CD8-positive, alpha-beta memory T cell (primary cell): Measurements from ENCODE around the gene FBXL13. TPM values are rescaled to one million over a fixed set of nuclear protein-coding genes. Genes with fewer than 3 reads are reported as not detected.

Experiments used
- CTCF ChIA-PET: fragments of 350-600 bp; sonication (Branson Sonifier 250); formaldehyde crosslinking; loops from one replicate; lab custom pipeline; 2021; ENCODE audit warnings: antibody characterized with exemption; lab: Charles Lee
- POLR2A ChIA-PET: fragments of 350-600 bp; sonication (Branson Sonifier 250); formaldehyde crosslinking; loops from one replicate; lab custom pipeline; 2021; ENCODE audit warnings: antibody characterized with exemption; lab: Charles Lee
- DNase-seq, 5 donors: peaks; one replicate each; pipeline versions ENCODE4 v3.0.0 to v3.0.0-alpha.2; 2020 to 2022; ENCODE audit warnings: mixed read lengths in 1 of 5
- H3K27ac ChIP-seq: one replicate; pipeline ENCODE4 v1.7.0; 2013; ENCODE audit warnings: low read depth, mild to moderate bottlenecking, low read length, moderate library complexity
- H3K27me3 ChIP-seq: 2 replicates; pipeline ENCODE4 v1.7.0; 2013; ENCODE audit warnings: low read length, mild to moderate bottlenecking; ENCODE audit not compliant: insufficient read depth, poor library complexity, severe bottlenecking
- H3K36me3 ChIP-seq: 2 replicates; pipeline ENCODE4 v1.7.0; 2013; ENCODE audit warnings: mild to moderate bottlenecking, low read length, moderate library complexity; ENCODE audit not compliant: insufficient read depth
- H3K4me1 ChIP-seq: 2 replicates; pipeline ENCODE4 v1.7.0; 2013; ENCODE audit warnings: mild to moderate bottlenecking, low read length, moderate library complexity; ENCODE audit not compliant: insufficient read depth
- H3K4me3 ChIP-seq: 2 replicates; pipeline ENCODE4 v1.7.0; 2013; ENCODE audit warnings: mild to moderate bottlenecking, low read length
- H3K9me3 ChIP-seq: 2 replicates; pipeline ENCODE4 v1.7.0; 2013; ENCODE audit warnings: mild to moderate bottlenecking, low read length
- H3K27ac Mint-ChIP-seq, 8 donors: one replicate each; pipeline ENCODE4 v1.8.0; 2020 to 2021; ENCODE audit warnings: mixed read lengths in 8 of 8, mild to moderate bottlenecking in 6 of 8, inconsistent platforms in 3 of 8, moderate library complexity in 3 of 8
- H3K27me3 Mint-ChIP-seq, 2 donors: one replicate each; pipeline ENCODE4 v1.8.0; 2020 to 2021; ENCODE audit warnings: mixed read lengths in 2 of 2, mild to moderate bottlenecking in 1 of 2, moderate library complexity in 1 of 2
- H3K36me3 Mint-ChIP-seq, 3 donors: one replicate each; pipeline ENCODE4 v1.8.0; 2020 to 2021; ENCODE audit warnings: mixed read lengths in 3 of 3, inconsistent platforms in 1 of 3, mild to moderate bottlenecking in 1 of 3
- H3K4me1 Mint-ChIP-seq, 3 donors: one replicate each; pipeline ENCODE4 v1.8.0; 2020 to 2021; ENCODE audit warnings: mixed read lengths in 3 of 3, inconsistent platforms in 1 of 3, mild to moderate bottlenecking in 1 of 3
- H3K4me3 Mint-ChIP-seq, 7 donors: one replicate each; pipeline ENCODE4 v1.8.0; 2020 to 2021; ENCODE audit warnings: mixed read lengths in 7 of 7, mild to moderate bottlenecking in 6 of 7, moderate library complexity in 4 of 7, inconsistent platforms in 2 of 7
- H3K9me3 Mint-ChIP-seq, 5 donors: one replicate each; pipeline ENCODE4 v1.8.0; 2020 to 2022; ENCODE audit warnings: mixed read lengths in 5 of 5, mild to moderate bottlenecking in 3 of 5, moderate library complexity in 2 of 5, inconsistent platforms in 1 of 5
- polyA plus RNA-seq: library from polyadenylated mRNA; unstranded; fragments of 300-500 nt; fragmentation: Illumina TruSeq; gene quantifications from one replicate; pipeline ENCODE4 v1.2.3, GENCODE V29; 2021
- total RNA-seq, 2 experiments: library from RNA; stranded (reverse); gene quantifications; one replicate each; pipeline ENCODE4 v1.2.3, GENCODE V29; 2021

The FBXL13 gene
- total and polyA plus RNA-seq, 3 experiments from 2014 or later = 0.43 to 0.66 (median 0.62) TPM

GRCh38 chr7:102834999-102835398 is 239.6 kb downstream of the FBXL13 start:
- no peaks in the 10 kb centered on the region for H3K27me3 Mint-ChIP-seq
- no peaks in the 10 kb centered on the region for H3K9me3 Mint-ChIP-seq
- no peak overlapping the region for H3K4me3 ChIP-seq
- CTCF ChIA-PET = no interaction called here
- H3K36me3 ChIP-seq = no peaks in the 10 kb centered on the region
- peaks cover 13 to 23% (median 16%) of the 10 kb centered on the region in 3 donors for H3K36me3 Mint-ChIP-seq
- H3K4me1 ChIP-seq = no peaks in the 10 kb centered on the region
- H3K9me3 ChIP-seq = no peaks in the 10 kb centered on the region
- H3K27ac Mint-ChIP-seq = peak overlapping the region in 1 of 8 donors; percentile 19
- H3K4me3 Mint-ChIP-seq = no peak overlapping the region
- H3K4me1 Mint-ChIP-seq = no peaks in the 10 kb centered on the region
- H3K27ac ChIP-seq = no peak overlapping the region
- no peaks in the 10 kb centered on the region for H3K27me3 ChIP-seq
- no peak for DNase-seq
- POLR2A ChIA-PET = no interaction called here

GRCh38 chr7:102834466-102834865 is 240.1 kb downstream of the FBXL13 start:
- no peak for DNase-seq
- Histone ChIP-seq H3K27me3 (no peaks in the 10 kb centered on the region), H3K36me3 (no peaks in the 10 kb centered on the region), H3K4me1 (no peaks in the 10 kb centered on the region), H3K9me3 (no peaks in the 10 kb centered on the region), H3K27ac (no peak overlapping the region), H3K4me3 (no peak overlapping the region)
- POLR2A ChIA-PET = no interaction called here
- Mint-ChIP-seq H3K27me3 (no peaks in the 10 kb centered on the region), H3K9me3 (no peaks in the 10 kb centered on the region), H3K36me3 (peaks cover 17 to 25% (median 17%) of the 10 kb centered on the region in 3 donors), H3K4me3 (no peak overlapping the region), H3K27ac (no peak overlapping the region), H3K4me1 (no peaks in the 10 kb centered on the region)
- CTCF ChIA-PET = no interaction called here

GRCh38 chr7:102833343-102833742 is 241.3 kb downstream of the FBXL13 start:
- no peak overlapping the region for H3K27ac Mint-ChIP-seq
- ChIA-PET CTCF (no interaction called here), POLR2A (no interaction called here)
- no peaks in the 10 kb centered on the region for H3K36me3 ChIP-seq
- no peak overlapping the region for H3K4me3 Mint-ChIP-seq
- no peaks in the 10 kb centered on the region for H3K9me3 Mint-ChIP-seq
- no peak overlapping the region for H3K27ac ChIP-seq
- no peaks in the 10 kb centered on the region for H3K27me3 Mint-ChIP-seq
- no peaks in the 10 kb centered on the region for H3K27me3 ChIP-seq
- H3K4me1 ChIP-seq = no peaks in the 10 kb centered on the region
- H3K9me3 ChIP-seq = no peaks in the 10 kb centered on the region
- DNase-seq = no peak
- H3K4me1 Mint-ChIP-seq = no peaks in the 10 kb centered on the region
- peaks cover 21 to 31% (median 27%) of the 10 kb centered on the region in 3 donors for H3K36me3 Mint-ChIP-seq
- H3K4me3 ChIP-seq = no peak overlapping the region

- H3K4me1 Mint-ChIP-seq = no peaks in the 10 kb centered on the region
- Histone ChIP-seq H3K9me3 (no peaks in the 10 kb centered on the region), H3K4me3 (no peak overlapping the region), H3K27me3 (no peaks in the 10 kb centered on the region), H3K36me3 (no peaks in the 10 kb centered on the region), H3K4me1 (no peaks in the 10 kb centered on the region), H3K27ac (no peak overlapping the region)
- DNase-seq = no peak
- no peaks in the 10 kb centered on the region for H3K9me3 Mint-ChIP-seq
- ChIA-PET POLR2A (no interaction called here), CTCF (no interaction called here)
- H3K27ac Mint-ChIP-seq = no peak overlapping the region
- no peaks in the 10 kb centered on the region for H3K27me3 Mint-ChIP-seq
- peaks cover 18 to 32% (median 26%) of the 10 kb centered on the region in 3 donors for H3K36me3 Mint-ChIP-seq
- no peak overlapping the region for H3K4me3 Mint-ChIP-seq
Observed at GRCh38 chr7:102832674-102833073, 241.9 kb downstream of the FBXL13 start.

- ChIA-PET CTCF (no interaction called here), POLR2A (no interaction called here)
- no peaks in the 10 kb centered on the region for H3K9me3 Mint-ChIP-seq
- no peak overlapping the region for H3K27ac ChIP-seq
- H3K36me3 Mint-ChIP-seq = peaks cover 11 to 35% (median 14%) of the 10 kb centered on the region in 3 donors
- H3K27ac Mint-ChIP-seq = no peak overlapping the region
- H3K27me3 ChIP-seq = no peaks in the 10 kb centered on the region
- no peak overlapping the region for H3K4me3 Mint-ChIP-seq
- H3K9me3 ChIP-seq = no peaks in the 10 kb centered on the region
- H3K4me1 Mint-ChIP-seq = no peaks in the 10 kb centered on the region
- H3K36me3 ChIP-seq = no peaks in the 10 kb centered on the region
- H3K4me3 ChIP-seq = no peak overlapping the region
- H3K4me1 ChIP-seq = no peaks in the 10 kb centered on the region
- DNase-seq = no peak
- no peaks in the 10 kb centered on the region for H3K27me3 Mint-ChIP-seq
Observed at GRCh38 chr7:102830197-102830596, 244.4 kb downstream of the FBXL13 start.

GRCh38 chr7:102829075-102829474 is 245.5 kb downstream of the FBXL13 start:
- Histone ChIP-seq H3K9me3 (no peaks in the 10 kb centered on the region), H3K36me3 (no peaks in the 10 kb centered on the region), H3K27ac (no peak overlapping the region), H3K27me3 (no peaks in the 10 kb centered on the region), H3K4me3 (no peak overlapping the region), H3K4me1 (no peaks in the 10 kb centered on the region)
- peaks cover 8 to 35% (median 14%) of the 10 kb centered on the region in 3 donors for H3K36me3 Mint-ChIP-seq
- DNase-seq = no peak
- H3K27ac Mint-ChIP-seq = no peak overlapping the region
- ChIA-PET POLR2A (no interaction called here), CTCF (no interaction called here)
- H3K9me3 Mint-ChIP-seq = no peaks in the 10 kb centered on the region
- no peak overlapping the region for H3K4me3 Mint-ChIP-seq
- no peaks in the 10 kb centered on the region for H3K27me3 Mint-ChIP-seq
- H3K4me1 Mint-ChIP-seq = no peaks in the 10 kb centered on the region

- Mint-ChIP-seq H3K36me3 (peaks cover 8 to 37% (median 14%) of the 10 kb centered on the region in 3 donors), H3K4me1 (no peaks in the 10 kb centered on the region), H3K27ac (no peak overlapping the region), H3K4me3 (no peak overlapping the region), H3K9me3 (no peaks in the 10 kb centered on the region), H3K27me3 (no peaks in the 10 kb centered on the region)
- CTCF ChIA-PET = no interaction called here
- Histone ChIP-seq H3K27me3 (no peaks in the 10 kb centered on the region), H3K9me3 (no peaks in the 10 kb centered on the region), H3K4me3 (no peak overlapping the region), H3K27ac (no peak overlapping the region), H3K4me1 (no peaks in the 10 kb centered on the region), H3K36me3 (no peaks in the 10 kb centered on the region)
- DNase-seq = no peak
- POLR2A ChIA-PET = interaction anchor here (0.6 kb wide), 1 partner anchor 28 kb away, joined by 3 read pairs; no protein-coding TSS in a partner anchor
Observed at GRCh38 chr7:102828286-102828685, 246.3 kb downstream of the FBXL13 start.

- Mint-ChIP-seq H3K4me3 (no peak overlapping the region), H3K27ac (peak overlapping the region in 1 of 8 donors; percentile 4), H3K4me1 (no peaks in the 10 kb centered on the region), H3K9me3 (no peaks in the 10 kb centered on the region), H3K27me3 (no peaks in the 10 kb centered on the region), H3K36me3 (peaks cover 3 to 35% (median 10%) of the 10 kb centered on the region in 3 donors)
- POLR2A ChIA-PET = no interaction called here
- no peak overlapping the region for H3K27ac ChIP-seq
- no peaks in the 10 kb centered on the region for H3K36me3 ChIP-seq
- no peak for DNase-seq
- H3K27me3 ChIP-seq = no peaks in the 10 kb centered on the region
- H3K9me3 ChIP-seq = no peaks in the 10 kb centered on the region
- CTCF ChIA-PET = no interaction called here
- H3K4me1 ChIP-seq = no peaks in the 10 kb centered on the region
- H3K4me3 ChIP-seq = no peak overlapping the region
Observed at GRCh38 chr7:102823390-102824119, 251.0 kb downstream of the FBXL13 start.
